Measurements from ENCODE around the gene ACAN.

DNA sequence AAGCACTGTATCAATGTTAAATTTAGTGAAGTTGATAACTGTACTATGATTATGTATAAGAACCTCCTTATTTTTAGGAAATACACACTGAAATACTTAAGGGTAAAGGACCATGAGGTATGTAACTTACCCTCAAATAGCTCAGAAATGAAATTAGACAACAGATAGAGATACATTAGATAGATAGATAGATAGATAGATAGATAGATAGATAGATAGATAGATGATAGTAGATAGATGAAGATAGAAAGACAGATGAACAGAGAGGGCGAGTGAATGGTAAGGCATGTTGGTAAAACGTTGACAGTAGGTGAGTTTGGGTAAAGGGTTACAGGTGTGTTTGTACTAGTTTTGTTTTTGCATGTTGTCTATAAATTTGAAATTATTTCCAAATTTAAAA lies 38.0 kb upstream of the ACAN start:
- TF ChIP-seq CTCF (IDR thresholded peaks at IDR 0.05; ENCODE audit: insufficient read depth, low read length) (no peak), POLR2AphosphoS5 (IDR thresholded peaks at IDR 0.05; ENCODE audit: low read depth) (no peak), GABPA (IDR thresholded peaks at IDR 0.05; ENCODE audit: low read depth) (no peak), SPI1 (IDR thresholded peaks at IDR 0.05; ENCODE audit: borderline replicate concordance, low read depth) (no peak)
- TF ChIP-seq, protein P1, sequence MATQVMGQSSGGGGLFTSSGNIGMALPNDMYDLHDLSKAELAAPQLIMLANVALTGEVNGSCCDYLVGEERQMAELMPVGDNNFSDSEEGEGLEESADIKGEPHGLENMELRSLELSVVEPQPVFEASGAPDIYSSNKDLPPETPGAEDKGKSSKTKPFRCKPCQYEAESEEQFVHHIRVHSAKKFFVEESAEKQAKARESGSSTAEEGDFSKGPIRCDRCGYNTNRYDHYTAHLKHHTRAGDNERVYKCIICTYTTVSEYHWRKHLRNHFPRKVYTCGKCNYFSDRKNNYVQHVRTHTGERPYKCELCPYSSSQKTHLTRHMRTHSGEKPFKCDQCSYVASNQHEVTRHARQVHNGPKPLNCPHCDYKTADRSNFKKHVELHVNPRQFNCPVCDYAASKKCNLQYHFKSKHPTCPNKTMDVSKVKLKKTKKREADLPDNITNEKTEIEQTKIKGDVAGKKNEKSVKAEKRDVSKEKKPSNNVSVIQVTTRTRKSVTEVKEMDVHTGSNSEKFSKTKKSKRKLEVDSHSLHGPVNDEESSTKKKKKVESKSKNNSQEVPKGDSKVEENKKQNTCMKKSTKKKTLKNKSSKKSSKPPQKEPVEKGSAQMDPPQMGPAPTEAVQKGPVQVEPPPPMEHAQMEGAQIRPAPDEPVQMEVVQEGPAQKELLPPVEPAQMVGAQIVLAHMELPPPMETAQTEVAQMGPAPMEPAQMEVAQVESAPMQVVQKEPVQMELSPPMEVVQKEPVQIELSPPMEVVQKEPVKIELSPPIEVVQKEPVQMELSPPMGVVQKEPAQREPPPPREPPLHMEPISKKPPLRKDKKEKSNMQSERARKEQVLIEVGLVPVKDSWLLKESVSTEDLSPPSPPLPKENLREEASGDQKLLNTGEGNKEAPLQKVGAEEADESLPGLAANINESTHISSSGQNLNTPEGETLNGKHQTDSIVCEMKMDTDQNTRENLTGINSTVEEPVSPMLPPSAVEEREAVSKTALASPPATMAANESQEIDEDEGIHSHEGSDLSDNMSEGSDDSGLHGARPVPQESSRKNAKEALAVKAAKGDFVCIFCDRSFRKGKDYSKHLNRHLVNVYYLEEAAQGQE (IDR thresholded peaks at IDR 0.05; ENCODE audit: insufficient replicate concordance, low read depth), result no peak
